Measurements from ENCODE around the gene SMARCA4. TPM values are rescaled to one million over a fixed set of nuclear protein-coding genes. Genes with fewer than 3 reads are reported as not detected.

The SMARCA4 gene
- total RNA-seq, 1 donor from 2014 or later, result 238 TPM

DNA sequence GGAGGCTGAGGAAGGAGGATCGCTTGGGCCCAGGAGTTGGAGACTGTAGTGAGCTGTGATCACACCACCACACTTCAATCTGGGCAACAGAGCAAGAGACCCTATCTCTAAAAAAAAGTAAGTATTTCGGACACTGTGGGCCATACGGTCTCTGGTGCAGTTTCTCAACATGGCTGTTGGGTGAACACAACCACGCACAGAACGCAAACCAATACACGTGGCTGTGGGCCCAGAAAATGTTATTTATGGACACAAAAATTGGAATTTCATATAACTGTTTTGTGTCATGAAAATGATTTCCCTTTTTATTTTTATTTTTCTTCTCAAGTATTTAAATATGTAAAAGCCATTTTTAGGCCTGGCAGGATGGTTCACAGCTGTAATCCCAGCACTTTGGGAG, 147.9 kb downstream of the SMARCA4 start:
- no peak for DNase-seq (ENCODE audit: low spot score)
- H3K4me3 Mint-ChIP-seq (ENCODE audit: unreplicated experiment), result no peak overlapping the region
- no peak overlapping the region for H3K27ac Mint-ChIP-seq (ENCODE audit: unreplicated experiment)
- H3K4me1 Mint-ChIP-seq (ENCODE audit: unreplicated experiment), result no peaks in the 10 kb centered on the region
- peaks cover 47% of the 10 kb centered on the region for H3K36me3 Mint-ChIP-seq (ENCODE audit: low read depth, unreplicated experiment)
- TF ChIP-seq, protein P1, sequence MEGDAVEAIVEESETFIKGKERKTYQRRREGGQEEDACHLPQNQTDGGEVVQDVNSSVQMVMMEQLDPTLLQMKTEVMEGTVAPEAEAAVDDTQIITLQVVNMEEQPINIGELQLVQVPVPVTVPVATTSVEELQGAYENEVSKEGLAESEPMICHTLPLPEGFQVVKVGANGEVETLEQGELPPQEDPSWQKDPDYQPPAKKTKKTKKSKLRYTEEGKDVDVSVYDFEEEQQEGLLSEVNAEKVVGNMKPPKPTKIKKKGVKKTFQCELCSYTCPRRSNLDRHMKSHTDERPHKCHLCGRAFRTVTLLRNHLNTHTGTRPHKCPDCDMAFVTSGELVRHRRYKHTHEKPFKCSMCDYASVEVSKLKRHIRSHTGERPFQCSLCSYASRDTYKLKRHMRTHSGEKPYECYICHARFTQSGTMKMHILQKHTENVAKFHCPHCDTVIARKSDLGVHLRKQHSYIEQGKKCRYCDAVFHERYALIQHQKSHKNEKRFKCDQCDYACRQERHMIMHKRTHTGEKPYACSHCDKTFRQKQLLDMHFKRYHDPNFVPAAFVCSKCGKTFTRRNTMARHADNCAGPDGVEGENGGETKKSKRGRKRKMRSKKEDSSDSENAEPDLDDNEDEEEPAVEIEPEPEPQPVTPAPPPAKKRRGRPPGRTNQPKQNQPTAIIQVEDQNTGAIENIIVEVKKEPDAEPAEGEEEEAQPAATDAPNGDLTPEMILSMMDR (IDR thresholded peaks at IDR 0.05; ENCODE audit: unreplicated experiment), result no peak
- H3K9me3 Mint-ChIP-seq (ENCODE audit: unreplicated experiment), result no peaks in the 10 kb centered on the region
- peaks cover 14% of the 10 kb centered on the region for H3K27me3 Mint-ChIP-seq (ENCODE audit: unreplicated experiment)

DNA sequence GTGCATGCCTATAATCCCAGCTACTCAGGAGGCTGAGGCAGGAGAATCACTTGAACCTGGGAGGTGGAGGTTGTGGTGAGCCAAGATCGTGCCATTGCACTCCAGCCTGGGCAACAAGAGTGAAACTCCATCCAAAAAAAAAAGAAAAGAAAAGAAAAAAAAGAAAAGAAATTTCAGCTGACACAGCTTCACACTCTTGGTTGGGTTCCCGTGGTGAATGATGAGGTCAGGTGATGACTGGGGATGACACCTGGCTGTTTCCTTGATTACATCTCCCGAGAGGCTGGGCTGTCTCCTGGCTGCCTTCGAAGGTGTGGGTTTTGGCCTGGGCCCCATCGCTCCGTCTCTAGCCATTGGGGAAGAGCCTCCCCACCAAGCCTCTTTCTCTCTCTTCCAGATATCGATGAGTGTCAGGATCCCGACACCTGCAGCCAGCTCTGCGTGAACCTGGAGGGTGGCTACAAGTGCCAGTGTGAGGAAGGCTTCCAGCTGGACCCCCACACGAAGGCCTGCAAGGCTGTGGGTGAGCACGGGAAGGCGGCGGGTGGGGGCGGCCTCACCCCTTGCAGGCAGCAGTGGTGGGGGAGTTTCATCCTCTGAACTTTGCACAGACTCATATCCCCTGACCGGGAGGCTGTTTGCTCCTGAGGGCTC, 150.4 kb downstream of the SMARCA4 start:
- Mint-ChIP-seq H3K27me3 (ENCODE audit: unreplicated experiment) (peaks cover 15% of the 10 kb centered on the region), H3K36me3 (ENCODE audit: low read depth, unreplicated experiment) (peaks cover 54% of the 10 kb centered on the region), H3K4me1 (ENCODE audit: unreplicated experiment) (no peaks in the 10 kb centered on the region), H3K9me3 (ENCODE audit: unreplicated experiment) (no peaks in the 10 kb centered on the region), H3K4me3 (ENCODE audit: unreplicated experiment) (no peak overlapping the region), H3K27ac (ENCODE audit: unreplicated experiment) (no peak overlapping the region)
- TF ChIP-seq, protein P1 (IDR thresholded peaks at IDR 0.05; ENCODE audit: unreplicated experiment), result no peak
- DNase-seq (ENCODE audit: low spot score), result no peak

DNA sequence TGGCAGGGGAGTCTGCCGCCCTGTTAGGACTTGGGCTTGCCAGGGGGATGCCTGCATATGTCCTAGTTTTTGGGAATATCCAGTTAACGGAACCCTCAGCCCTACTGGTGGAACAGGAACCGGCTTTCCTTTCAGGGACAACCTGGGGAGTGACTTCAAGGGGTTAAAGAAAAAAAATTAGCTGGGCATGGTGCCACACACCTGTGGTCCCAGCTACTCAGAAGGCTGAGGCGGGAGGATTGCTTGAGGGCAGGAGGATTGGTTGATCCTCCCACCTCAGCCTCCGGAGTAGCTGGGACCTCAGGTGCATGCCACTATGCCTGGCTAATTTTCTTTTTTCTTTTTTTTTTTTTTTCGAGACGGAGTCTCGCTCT, 150.9 kb downstream of the SMARCA4 start:
- TF ChIP-seq, protein P1 (IDR thresholded peaks at IDR 0.05; ENCODE audit: unreplicated experiment), result no peak
- peaks cover 14% of the 10 kb centered on the region for H3K27me3 Mint-ChIP-seq (ENCODE audit: unreplicated experiment)
- H3K27ac Mint-ChIP-seq (ENCODE audit: unreplicated experiment), result no peak overlapping the region
- peaks cover 55% of the 10 kb centered on the region for H3K36me3 Mint-ChIP-seq (ENCODE audit: low read depth, unreplicated experiment)
- no peaks in the 10 kb centered on the region for H3K4me1 Mint-ChIP-seq (ENCODE audit: unreplicated experiment)
- DNase-seq (ENCODE audit: low spot score), result no peak
- H3K9me3 Mint-ChIP-seq (ENCODE audit: unreplicated experiment), result no peaks in the 10 kb centered on the region
- H3K4me3 Mint-ChIP-seq (ENCODE audit: unreplicated experiment), result no peak overlapping the region

Other genes with a start within 250 kb of the SMARCA4 start
- gene DNM2, start 243.0 kb upstream of the SMARCA4 start, total RNA-seq (ENCODE audit: unreplicated experiment), result 184 TPM
- 22.1 TPM for gene TMED1, start 124.8 kb upstream of the SMARCA4 start, total RNA-seq (ENCODE audit: unreplicated experiment)
- not detected for gene C19orf38, start 112.6 kb upstream of the SMARCA4 start, total RNA-seq (ENCODE audit: unreplicated experiment)
- 63.2 TPM for gene CARM1, start 89.5 kb upstream of the SMARCA4 start, total RNA-seq (ENCODE audit: unreplicated experiment)
- 51.4 TPM for gene YIPF2, start 32.4 kb upstream of the SMARCA4 start, total RNA-seq (ENCODE audit: unreplicated experiment)
- 18.3 TPM for gene TIMM29, start 32.2 kb upstream of the SMARCA4 start, total RNA-seq (ENCODE audit: unreplicated experiment)
- 158 TPM for gene LDLR, start 128.4 kb downstream of the SMARCA4 start, total RNA-seq (ENCODE audit: unreplicated experiment)
- gene SPC24, start 194.8 kb downstream of the SMARCA4 start, total RNA-seq (ENCODE audit: unreplicated experiment), result 17.0 TPM
- gene KANK2, start 236.5 kb downstream of the SMARCA4 start, total RNA-seq (ENCODE audit: unreplicated experiment), result 103 TPM